WERI-Rb-1 (cell line): ENCODE measurements around the gene PUS10.

ENCODE experiments used
- DNase-seq: peaks from one replicate; pipeline ENCODE4 v3.0.0-alpha.2; 2020
- H3K27ac ChIP-seq: fragments of 250-450 bp; sonication (Bioruptor Pico); 2 replicates; pipeline ENCODE4 v1.5.1; 2020; ENCODE audit warnings: mild to moderate bottlenecking, moderate library complexity
- H3K27me3 ChIP-seq: fragments of 250-450 bp; sonication (Bioruptor Pico); 2 replicates; pipeline ENCODE4 v1.5.1; 2021; ENCODE audit warnings: mild to moderate bottlenecking, low read depth, moderate library complexity; ENCODE audit not compliant: insufficient read depth, severe bottlenecking
- H3K36me3 ChIP-seq: fragments of 250-450 bp; sonication (Bioruptor Pico); 2 replicates; pipeline ENCODE4 v1.5.1; 2020; ENCODE audit warnings: mild to moderate bottlenecking, moderate library complexity
- H3K4me3 ChIP-seq: 2 replicates; pipeline ENCODE4 v1.5.1; 2011; ENCODE audit warnings: low read depth, mild to moderate bottlenecking, control low read depth, low read length
- H3K9me3 ChIP-seq: fragments of 250-450 bp; sonication (Bioruptor Pico); 2 replicates; pipeline ENCODE4 v1.5.1; 2021; ENCODE audit warnings: mild to moderate bottlenecking, moderate library complexity; ENCODE audit not compliant: severe bottlenecking
- CTCF ChIP-seq: IDR thresholded peaks from 2 replicates; pipeline ENCODE4 v1.5.1; 2011; ENCODE audit warnings: low read depth, mild to moderate bottlenecking, control low read depth, inconsistent platforms, low read length

The PUS10 gene

GRCh38 chr2:61009355-61009754 is 8.7 kb downstream of the PUS10 start:
- Histone ChIP-seq H3K9me3 (no peaks in the 10 kb centered on the region), H3K4me3 (no peak overlapping the region), H3K27ac (no peak overlapping the region), H3K36me3 (no peaks in the 10 kb centered on the region), H3K27me3 (no peaks in the 10 kb centered on the region)
- TF ChIP-seq CTCF = no peak
- no peak for DNase-seq

- no peak overlapping the region for H3K4me3 ChIP-seq
- H3K27ac ChIP-seq = no peak overlapping the region
- no peaks in the 10 kb centered on the region for H3K27me3 ChIP-seq
- no peak for TF ChIP-seq CTCF
- H3K9me3 ChIP-seq = no peaks in the 10 kb centered on the region
- DNase-seq = no peak
- no peaks in the 10 kb centered on the region for H3K36me3 ChIP-seq
Measured at GRCh38 chr2:61006486-61007105, 11.5 kb downstream of the PUS10 start.

GRCh38 chr2:61005736-61006135 is 12.3 kb downstream of the PUS10 start:
- Histone ChIP-seq H3K27me3 (no peaks in the 10 kb centered on the region), H3K4me3 (no peak overlapping the region), H3K27ac (no peak overlapping the region), H3K36me3 (no peaks in the 10 kb centered on the region), H3K9me3 (no peaks in the 10 kb centered on the region)
- TF ChIP-seq CTCF = no peak
- no peak for DNase-seq

GRCh38 chr2:60998628-60999545 is 19.2 kb downstream of the PUS10 start:
- H3K27ac ChIP-seq = no peak overlapping the region
- no peak for DNase-seq

GRCh38 chr2:60994131-60994530 is 23.9 kb downstream of the PUS10 start:
- Histone ChIP-seq H3K4me3 (no peak overlapping the region), H3K9me3 (peaks cover 24% of the 10 kb centered on the region), H3K27ac (no peak overlapping the region), H3K27me3 (no peaks in the 10 kb centered on the region), H3K36me3 (no peaks in the 10 kb centered on the region)
- no peak for TF ChIP-seq CTCF
- no peak for DNase-seq

More at GRCh38 chr2:60998628-60999545, 19.2 kb downstream of the PUS10 start:
- Histone ChIP-seq H3K4me3 (no peak overlapping the region), H3K27me3 (no peaks in the 10 kb centered on the region), H3K36me3 (no peaks in the 10 kb centered on the region), H3K9me3 (no peaks in the 10 kb centered on the region)
- TF ChIP-seq CTCF = peak; percentile 38; the same call in 1 of the 2 replicates
